Measurements from ENCODE around the gene CIAO2B.

The CIAO2B gene

DNA sequence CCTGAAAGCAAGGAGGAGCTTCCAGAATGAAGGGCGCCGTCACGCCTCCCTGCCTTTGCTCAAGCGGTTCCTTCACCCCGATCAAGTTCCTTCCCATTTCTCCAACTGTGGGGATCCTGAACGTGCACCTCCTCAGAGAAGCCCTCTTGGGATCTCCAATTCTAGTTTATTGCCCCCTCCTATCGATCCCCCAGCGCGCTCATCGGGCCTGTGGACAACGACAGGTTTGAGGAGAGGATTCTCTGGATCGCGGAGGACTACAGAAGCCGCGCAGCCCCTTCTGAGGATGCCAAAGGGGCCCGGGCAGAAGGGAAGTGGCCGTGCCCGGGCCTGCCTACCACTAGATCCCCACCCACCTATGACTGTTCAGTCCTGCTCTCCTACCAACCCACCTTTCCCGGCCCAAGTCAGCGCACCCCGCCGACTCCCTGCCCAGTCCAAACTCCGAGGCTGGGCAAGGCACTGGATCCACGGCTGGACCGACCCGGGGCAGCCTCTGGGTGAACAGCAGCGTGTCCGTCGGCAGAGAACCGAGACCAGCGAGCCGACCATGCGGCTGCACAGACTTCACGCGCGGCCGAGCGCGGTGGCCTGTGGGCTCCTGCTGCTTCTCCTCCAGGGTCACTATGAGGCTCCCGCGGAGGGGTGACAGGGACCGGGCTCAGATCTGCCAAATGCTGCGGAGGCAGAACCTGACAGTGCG lies 14.1 kb upstream of the CIAO2B start:
- no peaks in the 10 kb centered on the region for H3K27me3 ChIP-seq (ENCODE audit: insufficient read depth, low read length, poor library complexity, severe bottlenecking)
- H3K4me1 ChIP-seq (ENCODE audit: insufficient read depth, low read length, poor library complexity, severe bottlenecking) = no peaks in the 10 kb centered on the region
- H3K36me3 ChIP-seq (ENCODE audit: insufficient read depth, low read length) = no peaks in the 10 kb centered on the region
- no peaks in the 10 kb centered on the region for H4K20me1 ChIP-seq (ENCODE audit: insufficient read depth, low read length, poor library complexity, severe bottlenecking)
- H3K79me2 ChIP-seq (ENCODE audit: insufficient read depth, low read length) = no peaks in the 10 kb centered on the region
- H3K9ac ChIP-seq (ENCODE audit: low read depth, low read length, poor library complexity, severe bottlenecking) = peak overlapping the region; percentile 52
- no peaks in the 10 kb centered on the region for H3F3A ChIP-seq (ENCODE audit: low read depth)
- H2AFZ ChIP-seq (ENCODE audit: low read length) = peak overlapping the region; percentile 86
- no peaks in the 10 kb centered on the region for H3K9me3 ChIP-seq (ENCODE audit: insufficient read depth, low read depth, low read length)
- TF ChIP-seq, protein P1, sequence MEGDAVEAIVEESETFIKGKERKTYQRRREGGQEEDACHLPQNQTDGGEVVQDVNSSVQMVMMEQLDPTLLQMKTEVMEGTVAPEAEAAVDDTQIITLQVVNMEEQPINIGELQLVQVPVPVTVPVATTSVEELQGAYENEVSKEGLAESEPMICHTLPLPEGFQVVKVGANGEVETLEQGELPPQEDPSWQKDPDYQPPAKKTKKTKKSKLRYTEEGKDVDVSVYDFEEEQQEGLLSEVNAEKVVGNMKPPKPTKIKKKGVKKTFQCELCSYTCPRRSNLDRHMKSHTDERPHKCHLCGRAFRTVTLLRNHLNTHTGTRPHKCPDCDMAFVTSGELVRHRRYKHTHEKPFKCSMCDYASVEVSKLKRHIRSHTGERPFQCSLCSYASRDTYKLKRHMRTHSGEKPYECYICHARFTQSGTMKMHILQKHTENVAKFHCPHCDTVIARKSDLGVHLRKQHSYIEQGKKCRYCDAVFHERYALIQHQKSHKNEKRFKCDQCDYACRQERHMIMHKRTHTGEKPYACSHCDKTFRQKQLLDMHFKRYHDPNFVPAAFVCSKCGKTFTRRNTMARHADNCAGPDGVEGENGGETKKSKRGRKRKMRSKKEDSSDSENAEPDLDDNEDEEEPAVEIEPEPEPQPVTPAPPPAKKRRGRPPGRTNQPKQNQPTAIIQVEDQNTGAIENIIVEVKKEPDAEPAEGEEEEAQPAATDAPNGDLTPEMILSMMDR (conservative IDR thresholded peaks at IDR 0.05; ENCODE audit: low read length) = no peak
- TF ChIP-seq EZH2phosphoT487 (IDR thresholded peaks at IDR 0.05; ENCODE audit: borderline replicate concordance) = no peak
- no peaks in the 10 kb centered on the region for H3K9me2 ChIP-seq (replicated peaks; ENCODE audit: low read depth, low read length)
- H3K4me3 ChIP-seq (ENCODE audit: low read length, poor library complexity, severe bottlenecking) = peak overlapping the region; percentile 70
- H3K4me2 ChIP-seq (ENCODE audit: low read depth, low read length, poor library complexity, severe bottlenecking) = peak overlapping the region; percentile 87

DNA sequence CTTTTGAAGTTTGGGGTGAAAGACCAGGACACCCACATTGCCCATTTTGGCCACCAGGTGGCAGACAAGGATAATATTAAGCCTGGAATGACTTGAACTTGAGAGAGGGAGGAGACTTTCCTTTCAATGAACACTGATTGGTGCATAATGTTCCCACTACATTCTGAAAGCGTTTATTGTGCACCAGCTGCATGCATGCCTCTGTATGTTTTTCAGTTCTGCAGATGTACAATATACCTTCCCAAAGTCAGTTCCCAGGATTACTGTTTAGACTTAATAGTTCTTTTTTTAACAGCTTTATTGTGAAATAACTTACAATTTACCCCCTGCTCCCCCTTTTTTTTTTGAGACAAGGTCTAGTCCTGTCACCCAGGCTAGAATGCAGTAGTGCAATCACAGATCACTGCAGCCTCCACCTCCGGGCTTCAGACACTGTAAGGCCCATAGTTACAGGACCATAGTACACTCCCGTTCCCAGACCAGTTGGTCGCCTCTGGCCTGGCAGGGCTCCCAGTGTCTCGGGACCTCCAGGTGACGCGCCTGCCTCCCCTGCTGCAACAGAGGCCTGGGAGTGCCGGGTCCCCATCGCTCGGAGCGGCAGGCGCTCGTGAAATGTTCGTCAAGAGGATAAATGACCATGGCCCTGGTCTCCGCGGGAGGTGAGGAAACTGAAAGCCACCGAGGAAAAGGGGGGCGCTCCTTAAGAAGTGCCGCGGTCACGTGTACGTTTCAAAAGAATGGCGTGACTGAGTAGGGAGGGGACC lies 13.3 kb upstream of the CIAO2B start:
- H3K9ac ChIP-seq (ENCODE audit: low read depth, low read length, poor library complexity, severe bottlenecking) = peak overlapping the region; percentile 52
- H3K9me2 ChIP-seq (replicated peaks; ENCODE audit: low read depth, low read length) = no peaks in the 10 kb centered on the region
- H4K20me1 ChIP-seq (ENCODE audit: insufficient read depth, low read length, poor library complexity, severe bottlenecking) = no peaks in the 10 kb centered on the region
- no peaks in the 10 kb centered on the region for H3K79me2 ChIP-seq (ENCODE audit: insufficient read depth, low read length)
- H3K36me3 ChIP-seq (ENCODE audit: insufficient read depth, low read length) = no peaks in the 10 kb centered on the region
- peak overlapping the region; percentile 86 for H2AFZ ChIP-seq (ENCODE audit: low read length)
- no peaks in the 10 kb centered on the region for H3F3A ChIP-seq (ENCODE audit: low read depth)
- no peaks in the 10 kb centered on the region for H3K27me3 ChIP-seq (ENCODE audit: insufficient read depth, low read length, poor library complexity, severe bottlenecking)
- no peaks in the 10 kb centered on the region for H3K9me3 ChIP-seq (ENCODE audit: insufficient read depth, low read depth, low read length)
- H3K4me1 ChIP-seq (ENCODE audit: insufficient read depth, low read length, poor library complexity, severe bottlenecking) = no peaks in the 10 kb centered on the region
- TF ChIP-seq, protein P1 (conservative IDR thresholded peaks at IDR 0.05; ENCODE audit: low read length) = peak; percentile 93
- TF ChIP-seq EZH2phosphoT487 (IDR thresholded peaks at IDR 0.05; ENCODE audit: borderline replicate concordance) = no peak
- H3K4me3 ChIP-seq (ENCODE audit: low read length, poor library complexity, severe bottlenecking) = peak overlapping the region; percentile 70
- peak overlapping the region; percentile 87 for H3K4me2 ChIP-seq (ENCODE audit: low read depth, low read length, poor library complexity, severe bottlenecking)

DNA sequence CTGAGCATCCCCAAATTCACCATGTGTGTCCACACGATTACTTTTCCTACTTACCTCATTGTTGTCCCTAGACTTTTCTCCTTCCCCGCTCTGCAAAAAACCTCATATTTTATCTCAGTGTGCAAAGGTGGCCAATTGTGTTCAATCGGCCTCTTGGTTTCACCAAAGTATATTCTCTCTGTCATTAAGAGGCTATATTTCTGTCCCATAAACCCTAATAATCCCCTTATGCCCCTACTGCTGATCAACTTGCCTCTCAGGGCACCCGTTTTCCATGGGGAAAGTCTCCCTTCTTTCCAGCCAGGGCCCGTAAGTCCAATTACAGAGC lies 12.7 kb upstream of the CIAO2B start:
- TF ChIP-seq EZH2phosphoT487 (IDR thresholded peaks at IDR 0.05; ENCODE audit: borderline replicate concordance) = no peak
- TF ChIP-seq, protein P1 (conservative IDR thresholded peaks at IDR 0.05; ENCODE audit: low read length) = no peak
- Histone ChIP-seq H3K4me3 (ENCODE audit: low read length, poor library complexity, severe bottlenecking) (no peak overlapping the region), H3K9ac (ENCODE audit: low read depth, low read length, poor library complexity, severe bottlenecking) (no peak overlapping the region), H3K4me1 (ENCODE audit: insufficient read depth, low read length, poor library complexity, severe bottlenecking) (no peaks in the 10 kb centered on the region), H2AFZ (ENCODE audit: low read length) (no peak overlapping the region), H3K27me3 (ENCODE audit: insufficient read depth, low read length, poor library complexity, severe bottlenecking) (no peaks in the 10 kb centered on the region), H3K9me2 (replicated peaks; ENCODE audit: low read depth, low read length) (no peaks in the 10 kb centered on the region), H4K20me1 (ENCODE audit: insufficient read depth, low read length, poor library complexity, severe bottlenecking) (no peaks in the 10 kb centered on the region), H3K4me2 (ENCODE audit: low read depth, low read length, poor library complexity, severe bottlenecking) (no peak overlapping the region), H3K79me2 (ENCODE audit: insufficient read depth, low read length) (no peaks in the 10 kb centered on the region), H3F3A (ENCODE audit: low read depth) (no peaks in the 10 kb centered on the region), H3K9me3 (ENCODE audit: insufficient read depth, low read depth, low read length) (no peaks in the 10 kb centered on the region), H3K36me3 (ENCODE audit: insufficient read depth, low read length) (peaks cover 5% of the 10 kb centered on the region; the same call in 1 of the 2 replicates)
